ENCODE results near the gene PCDHB7.
"Not testable (repeated sequence)": the region's sequence is repeated elsewhere in the genome, so short reads cannot be mapped to it uniquely, and the experiment has no call there.

Gene PCDHB7

GRCh38 chr5:141179876-141180275, 7.4 kb downstream of the PCDHB7 start:
- in situ Hi-C loops (cut with MboI; ENCODE audit: low sequenced_read_pairs) = loop anchor here (25.0 kb wide), 1 partner anchor 382 kb away; no protein-coding TSS in a partner anchor

- in situ Hi-C loops (cut with MboI; ENCODE audit: low sequenced_read_pairs) = loop anchor here (25.0 kb wide), 1 partner anchor 382 kb away; no protein-coding TSS in a partner anchor
Measured at GRCh38 chr5:141180313-141180712, 7.9 kb downstream of the PCDHB7 start.

GRCh38 chr5:141182248-141182647, 9.8 kb downstream of the PCDHB7 start, which contains the start of gene PCDHB16:
TSS of gene PCDHB16 (plus strand) at chr5:141182387. CDS start at chr5:141182560, 173 bp downstream.
- in situ Hi-C loops (cut with MboI; ENCODE audit: low sequenced_read_pairs) = loop anchor here (25.0 kb wide), 1 partner anchor 380 kb away; no protein-coding TSS in a partner anchor

GRCh38 chr5:141184117-141184855, 11.8 kb downstream of the PCDHB7 start:
- in situ Hi-C loops (cut with MboI; ENCODE audit: low sequenced_read_pairs) = loop anchor here (25.0 kb wide), 1 partner anchor 378 kb away; no protein-coding TSS in a partner anchor

- in situ Hi-C loops (cut with MboI; ENCODE audit: low sequenced_read_pairs) = loop anchor here (25.0 kb wide), 1 partner anchor 375 kb away; no protein-coding TSS in a partner anchor
Measured at GRCh38 chr5:141186897-141187512, 14.6 kb downstream of the PCDHB7 start, which contains the start of gene PCDHB9. TSS of gene PCDHB9 (plus strand) at chr5:141187161. CDS start at chr5:141187319, 158 bp downstream.

GRCh38 chr5:141188682-141189081, 16.2 kb downstream of the PCDHB7 start:
- in situ Hi-C loops (cut with MboI; ENCODE audit: low sequenced_read_pairs) = loop anchor here (25.0 kb wide), 1 partner anchor 374 kb away; no protein-coding TSS in a partner anchor

GRCh38 chr5:141189131-141189530, 16.7 kb downstream of the PCDHB7 start:
- in situ Hi-C loops (cut with MboI; ENCODE audit: low sequenced_read_pairs) = loop anchor here (25.0 kb wide), 1 partner anchor 373 kb away; no protein-coding TSS in a partner anchor

GRCh38 chr5:141192110-141192725, 19.8 kb downstream of the PCDHB7 start, which contains the start of gene PCDHB10:
TSS of gene PCDHB10 (plus strand) at chr5:141192353. CDS start at chr5:141192553, 200 bp downstream.
- in situ Hi-C loops (cut with MboI; ENCODE audit: low sequenced_read_pairs) = loop anchor here (25.0 kb wide), 1 partner anchor 370 kb away; no protein-coding TSS in a partner anchor

- in situ Hi-C loops (cut with MboI; ENCODE audit: low sequenced_read_pairs) = loop anchor here (25.0 kb wide), 1 partner anchor 368 kb away; no protein-coding TSS in a partner anchor
Measured at GRCh38 chr5:141194332-141194731, 21.9 kb downstream of the PCDHB7 start.

GRCh38 chr5:141196363-141196762, 23.9 kb downstream of the PCDHB7 start:
- in situ Hi-C loops (cut with MboI; ENCODE audit: low sequenced_read_pairs) = loop anchor here (25.0 kb wide), 1 partner anchor 366 kb away; no protein-coding TSS in a partner anchor

GRCh38 chr5:141199359-141200235, 27.2 kb downstream of the PCDHB7 start, which contains the start of gene PCDHB11:
TSS of gene PCDHB11 (plus strand) at chr5:141199627. CDS start at chr5:141199775, 148 bp downstream.
- in situ Hi-C loops (cut with MboI; ENCODE audit: low sequenced_read_pairs) = loop anchor here (25.0 kb wide), 1 partner anchor 363 kb away; no protein-coding TSS in a partner anchor

GRCh38 chr5:141201126-141201525, 28.7 kb downstream of the PCDHB7 start:
- in situ Hi-C loops (cut with MboI; ENCODE audit: low sequenced_read_pairs) = not testable (repeated sequence)

- in situ Hi-C loops (cut with MboI; ENCODE audit: low sequenced_read_pairs) = not testable (repeated sequence)
Measured at GRCh38 chr5:141201646-141202045, 29.2 kb downstream of the PCDHB7 start.

GRCh38 chr5:141208478-141208877, 36.0 kb downstream of the PCDHB7 start, which contains the start of gene PCDHB12:
TSS of gene PCDHB12 (plus strand) at chr5:141208719. CDS start at chr5:141208908, 189 bp downstream.
- in situ Hi-C loops (cut with MboI; ENCODE audit: low sequenced_read_pairs) = no loop called here

- in situ Hi-C loops (cut with MboI; ENCODE audit: low sequenced_read_pairs) = not testable (repeated sequence)
Measured at GRCh38 chr5:141210281-141210680, 37.8 kb downstream of the PCDHB7 start.

- in situ Hi-C loops (cut with MboI; ENCODE audit: low sequenced_read_pairs) = not testable (repeated sequence)
Measured at GRCh38 chr5:141210849-141211248, 38.4 kb downstream of the PCDHB7 start.

- in situ Hi-C loops (cut with MboI; ENCODE audit: low sequenced_read_pairs) = not testable (repeated sequence)
Measured at GRCh38 chr5:141213656-141214339, 41.4 kb downstream of the PCDHB7 start, which contains the start of gene PCDHB13. TSS of gene PCDHB13 (plus strand) at chr5:141213919. CDS start at chr5:141214124, 205 bp downstream.

- in situ Hi-C loops (cut with MboI; ENCODE audit: low sequenced_read_pairs) = not testable (repeated sequence)
Measured at GRCh38 chr5:141214583-141214982, 42.1 kb downstream of the PCDHB7 start.

GRCh38 chr5:141215504-141215903, 43.1 kb downstream of the PCDHB7 start:
- in situ Hi-C loops (cut with MboI; ENCODE audit: low sequenced_read_pairs) = not testable (repeated sequence)
